Right lobe of liver (tissue), 6 donors: ENCODE results near the gene HEMK1. TPM values are rescaled to one million over a fixed set of nuclear protein-coding genes. Genes with fewer than 3 reads are reported as not detected.
A peak's percentile ranks its signal among the peaks of the same experiment; 100 is the strongest.

Experiments used
- ATAC-seq, 4 donors: fragments of 200-7000 bp; cut with Tn5 transposase; one replicate each; pipeline ENCODE4 v1.9.1; 2020; ENCODE audit warnings: mild to moderate bottlenecking in 4 of 4, moderate library complexity in 4 of 4
- DNase-seq, 3 donors: peaks; one replicate each; pipeline ENCODE4 v3.0.0-alpha.2; 2020
- H3K27ac ChIP-seq, 3 donors: fragments of 200-600 bp; one replicate each; pipeline ENCODE4 v1.8.0; 2022
- H3K27me3 ChIP-seq, 2 donors: fragments of 200-600 bp; one replicate each; pipeline ENCODE4 v1.8.0; 2022
- H3K36me3 ChIP-seq, 4 donors: fragments of 200-600 bp; sonication (generic) in 1 of 4; one replicate each; pipeline versions ENCODE4 v1.5.1 to v1.8.0; 2017 to 2022; ENCODE audit warnings: control low read depth in 1 of 4
- H3K4me1 ChIP-seq, 4 donors: fragments of 200-600 bp; sonication (generic) in 1 of 4; one replicate each; pipeline versions ENCODE4 v1.5.1 to v1.8.0; 2017 to 2022; ENCODE audit warnings: control low read depth in 1 of 4
- H3K4me3 ChIP-seq, 3 donors: fragments of 200-600 bp; one replicate each; pipeline ENCODE4 v1.8.0; 2022
- H3K9me3 ChIP-seq, 4 donors: fragments of 200-600 bp; sonication (generic) in 1 of 4; one replicate each; pipeline versions ENCODE4 v1.5.1 to v1.8.0; 2017 to 2022; ENCODE audit warnings: control low read depth in 1 of 4
- POLR2A ChIP-seq: fragments of 450-650 bp; IDR thresholded peaks from one replicate; pipeline ENCODE4 v1.6.1; 2017; ENCODE audit warnings: antibody characterized with exemption, mild to moderate bottlenecking
- WGBS: methylation state at CpG from one replicate; pipeline ENCODE4 v1.1.6; 2018; ENCODE audit warnings: low coverage, low lambda C conversion rate; ENCODE audit not compliant: insufficient coverage; ENCODE audit errors: missing lambda C conversion rate; 5-methylcytosine and 5-hydroxymethylcytosine counted together
- intact Hi-C, 2 donors: fragments of 100-400 bp; cut with DNase I; formaldehyde crosslinking; loops; one replicate each; pipeline versions ENCODE4 v1.11.2 to v1.14.1; 2022
- total RNA-seq, 6 experiments: library from RNA; depleted of rRNA in 2 of 6; stranded (reverse); fragments of >200 nt in 2 of 6; fragmentation: NEBNext Ultra II Directional in 3 of 6; extraction: Animal tissue kit (Norgen Biotek cat#: 25700) in 3 of 6; gene quantifications; one replicate each; pipeline versions ENCODE4 v1.1.0 to v1.2.4, GENCODE V29; 2016 to 2023
- TF ChIP-seq, protein P1 (sequence below), 4 donors: fragments of 200-600 bp in 3 of 4; fragments of 450-650 bp in 1 of 4; IDR thresholded peaks; one replicate each; pipeline versions ENCODE4 v1.5.1 to v1.8.0; 2016 to 2022; ENCODE audit warnings: antibody characterized with exemption in 4 of 4, mild to moderate bottlenecking in 2 of 4
- donor health status: DM: no; HTN: yes; CAD: no.
- donor health status: DM: no; HTN: no; CAD: no.
- donor health status: DM: no; HTN: no; CAD: no.
- donor health status: DM: no; HTN: yes; CAD: no.
- donor health status: DM: no; HTN: yes; CAD: no.

HEMK1 gene
- total RNA-seq, 6 experiments from 2014 or later, result 10.5 to 19.4 (median 14.0) TPM

DNA sequence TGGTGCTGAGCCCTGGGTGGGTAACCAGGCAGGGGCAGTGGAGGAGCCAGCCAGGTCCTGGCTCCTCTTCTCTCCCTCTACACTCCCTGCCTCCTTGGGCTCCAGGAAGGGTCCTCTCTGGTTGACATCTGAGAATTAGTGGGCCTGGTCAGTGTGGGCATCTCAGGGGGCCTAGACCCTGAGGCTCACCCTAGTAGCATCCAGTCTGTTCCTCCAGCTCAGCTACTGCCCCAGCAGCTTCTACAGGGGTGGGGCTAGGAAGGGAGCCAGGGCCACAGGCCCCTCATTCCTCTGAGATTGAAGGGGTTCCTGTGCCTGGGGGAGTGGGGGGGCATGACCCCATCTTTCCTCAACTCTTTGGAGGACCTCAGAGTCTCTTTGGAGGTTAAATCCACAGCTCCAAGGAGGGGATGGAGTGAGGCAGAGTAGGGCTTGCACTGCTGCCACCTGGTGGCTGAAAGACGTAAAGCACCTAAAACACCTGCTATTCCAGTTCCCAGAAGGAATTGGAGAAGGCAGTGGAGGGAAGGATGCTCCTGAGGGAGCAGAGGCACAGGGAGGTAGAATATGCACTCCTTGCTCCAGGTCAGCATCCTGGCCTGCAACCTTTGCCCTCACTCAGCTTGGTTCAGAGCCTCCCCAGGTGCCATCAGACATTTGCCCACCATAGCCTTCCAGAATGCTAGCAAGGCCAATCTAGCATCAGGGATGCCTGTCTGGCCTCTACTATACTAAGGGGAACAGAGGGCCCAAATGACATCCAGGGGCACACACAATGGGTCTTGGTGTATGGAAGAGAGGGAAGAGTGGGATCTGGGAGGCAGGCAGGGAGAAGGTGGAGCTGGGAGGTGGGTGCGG lies 26.9 kb upstream of the HEMK1 start:
- 0% methylated on average over 1 of the region's 2 CpGs for WGBS

DNA sequence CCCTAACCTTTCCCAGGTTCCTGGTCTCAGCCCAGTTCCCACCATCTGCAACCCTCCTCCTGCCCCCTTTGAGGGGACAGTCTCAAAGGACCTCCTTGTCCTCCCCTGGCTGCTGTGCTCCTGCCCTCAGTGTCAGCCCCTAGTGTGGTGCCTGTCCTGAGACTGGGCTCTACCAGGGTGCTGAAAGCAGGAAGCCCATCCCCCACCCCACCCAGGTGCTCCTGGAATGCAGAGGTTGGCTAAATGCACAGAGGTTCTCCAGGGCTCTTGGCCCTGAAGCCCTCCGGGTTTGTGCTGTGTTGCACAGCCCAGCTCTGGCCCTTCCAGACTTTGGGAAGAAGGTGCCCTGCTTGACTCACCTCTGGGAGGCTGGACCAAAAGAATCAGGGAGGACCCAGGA lies 23.5 kb upstream of the HEMK1 start:
- no peak overlapping the region for H3K27ac ChIP-seq
- no peaks in the 10 kb centered on the region for H3K36me3 ChIP-seq
- no peak for ATAC-seq
- TF ChIP-seq, protein P1, sequence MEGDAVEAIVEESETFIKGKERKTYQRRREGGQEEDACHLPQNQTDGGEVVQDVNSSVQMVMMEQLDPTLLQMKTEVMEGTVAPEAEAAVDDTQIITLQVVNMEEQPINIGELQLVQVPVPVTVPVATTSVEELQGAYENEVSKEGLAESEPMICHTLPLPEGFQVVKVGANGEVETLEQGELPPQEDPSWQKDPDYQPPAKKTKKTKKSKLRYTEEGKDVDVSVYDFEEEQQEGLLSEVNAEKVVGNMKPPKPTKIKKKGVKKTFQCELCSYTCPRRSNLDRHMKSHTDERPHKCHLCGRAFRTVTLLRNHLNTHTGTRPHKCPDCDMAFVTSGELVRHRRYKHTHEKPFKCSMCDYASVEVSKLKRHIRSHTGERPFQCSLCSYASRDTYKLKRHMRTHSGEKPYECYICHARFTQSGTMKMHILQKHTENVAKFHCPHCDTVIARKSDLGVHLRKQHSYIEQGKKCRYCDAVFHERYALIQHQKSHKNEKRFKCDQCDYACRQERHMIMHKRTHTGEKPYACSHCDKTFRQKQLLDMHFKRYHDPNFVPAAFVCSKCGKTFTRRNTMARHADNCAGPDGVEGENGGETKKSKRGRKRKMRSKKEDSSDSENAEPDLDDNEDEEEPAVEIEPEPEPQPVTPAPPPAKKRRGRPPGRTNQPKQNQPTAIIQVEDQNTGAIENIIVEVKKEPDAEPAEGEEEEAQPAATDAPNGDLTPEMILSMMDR (IDR thresholded peaks at IDR 0.05), result no peak
- no peak for TF ChIP-seq POLR2A
- intact Hi-C loops, result loop anchor here in 1 of 2 donors (5.0 to 10.0 kb wide), 2 partner anchors 108 to 201 kb away; partner anchors contain the start of genes RASSF1 and ZMYND10
- no peaks in the 10 kb centered on the region for H3K27me3 ChIP-seq
- H3K4me1 ChIP-seq, result no peaks in the 10 kb centered on the region
- no peaks in the 10 kb centered on the region for H3K9me3 ChIP-seq
- no peak for DNase-seq
- no peak overlapping the region for H3K4me3 ChIP-seq
- 11% methylated on average over 1 of the region's 1 CpG for WGBS

More for the DNA sequence above, 26.9 kb upstream of the HEMK1 start:
- TF ChIP-seq POLR2A, result no peak
- TF ChIP-seq, protein P1 (IDR thresholded peaks at IDR 0.05), result peak; percentile 83 to 91 (median 88)
- peak; percentile 77 to 94 (median 86) for ATAC-seq
- Histone ChIP-seq H3K9me3 (no peaks in the 10 kb centered on the region), H3K27me3 (no peaks in the 10 kb centered on the region), H3K4me3 (no peak overlapping the region), H3K27ac (no peak overlapping the region), H3K36me3 (no peaks in the 10 kb centered on the region), H3K4me1 (no peaks in the 10 kb centered on the region)
- intact Hi-C loops, result loop anchor here in 1 of 2 donors (10.0 kb wide), 1 partner anchor 198 kb away; the partner anchor contains the start of genes RASSF1 and ZMYND10
- peak in 2 of 3 donors; percentile 52 to 68 for DNase-seq

DNA sequence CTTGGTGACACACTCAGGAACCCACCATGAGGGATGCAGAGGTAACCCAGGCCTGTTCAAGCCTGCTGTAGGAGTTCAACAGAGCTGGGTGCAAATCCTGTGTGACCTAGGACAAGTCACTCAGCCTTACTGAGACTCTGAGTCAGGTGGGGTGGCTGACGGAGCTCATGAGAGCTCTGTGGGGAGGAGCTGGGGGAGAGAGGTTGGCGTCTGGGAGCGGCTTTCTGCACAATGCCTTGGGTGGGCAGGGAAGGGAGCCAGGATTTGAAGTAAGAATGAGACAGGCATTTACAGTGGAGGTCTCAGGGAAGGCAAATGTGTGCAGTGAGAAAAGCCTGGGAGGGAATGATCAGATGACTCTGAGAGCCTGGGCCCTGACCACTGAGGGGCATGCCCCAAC lies 20.1 kb upstream of the HEMK1 start:
- H3K36me3 ChIP-seq, result no peaks in the 10 kb centered on the region
- no peaks in the 10 kb centered on the region for H3K4me1 ChIP-seq
- intact Hi-C loops, result loop anchor here in 1 of 2 donors (5.0 to 10.0 kb wide), 2 partner anchors 112 to 204 kb away; partner anchors contain the start of genes RASSF1 and ZMYND10
- no peaks in the 10 kb centered on the region for H3K9me3 ChIP-seq
- no peak for ATAC-seq
- TF ChIP-seq, protein P1 (IDR thresholded peaks at IDR 0.05), result no peak
- no peak for TF ChIP-seq POLR2A
- no peak overlapping the region for H3K4me3 ChIP-seq
- no peaks in the 10 kb centered on the region for H3K27me3 ChIP-seq
- WGBS, result 100% methylated on average over 1 of the region's 3 CpGs
- no peak for DNase-seq
- H3K27ac ChIP-seq, result no peak overlapping the region

DNA sequence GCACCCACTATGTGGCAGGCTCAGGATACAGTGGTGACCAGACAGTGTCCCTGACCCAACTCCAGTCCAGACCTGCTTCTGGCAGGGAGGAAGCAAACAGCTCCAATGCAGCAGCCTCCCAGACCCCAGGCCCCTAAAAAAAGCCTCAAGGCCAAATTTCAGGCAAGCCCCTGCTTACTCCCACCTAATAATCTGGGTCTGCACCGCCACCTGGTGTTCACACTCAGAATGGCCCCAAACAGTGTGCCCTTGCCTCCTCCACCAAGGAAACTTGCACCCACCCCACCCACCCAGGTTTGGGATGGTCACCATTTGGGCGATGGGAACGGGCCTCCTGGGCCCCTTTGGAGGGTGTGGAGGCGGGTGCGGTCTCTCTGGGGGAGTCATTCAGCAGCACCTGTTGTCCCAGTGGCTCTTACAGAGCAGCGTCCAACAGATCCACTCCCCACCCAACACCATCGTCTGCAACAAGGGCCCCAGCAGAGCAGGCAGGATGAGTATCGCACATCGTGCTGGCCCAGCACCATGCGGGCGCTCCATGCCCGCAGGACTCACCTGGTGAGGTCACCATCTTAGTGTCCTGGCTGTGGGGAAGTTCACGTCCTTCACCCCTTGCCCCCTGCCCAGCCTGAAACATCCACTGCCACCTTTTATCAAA lies 19.1 kb upstream of the HEMK1 start:
- intact Hi-C loops, result loop anchor here in 1 of 2 donors (10.0 kb wide), 1 partner anchor 205 kb away; the partner anchor contains the start of genes RASSF1 and ZMYND10

More for the DNA sequence above, 19.1 kb upstream of the HEMK1 start:
- TF ChIP-seq, protein P1 (IDR thresholded peaks at IDR 0.05), result peak; percentile 54 to 80 (median 70)
- TF ChIP-seq POLR2A, result no peak
- Histone ChIP-seq H3K4me1 (no peaks in the 10 kb centered on the region), H3K27me3 (no peaks in the 10 kb centered on the region), H3K27ac (no peak overlapping the region), H3K4me3 (no peak overlapping the region), H3K9me3 (no peaks in the 10 kb centered on the region), H3K36me3 (no peaks in the 10 kb centered on the region)
- WGBS, result 0% methylated on average over 1 of the region's 13 CpGs
- DNase-seq, result no peak
- peak; percentile 32 to 68 (median 60) for ATAC-seq
